Effector memory CD4-positive, alpha-beta T cell (primary cell): ENCODE data around the gene NKAIN4.

ENCODE experiments used
- DNase-seq, 3 donors: peaks; one replicate each; pipeline ENCODE4 v3.0.0-alpha.2; 2020
- H3K27ac ChIP-seq: 2 replicates; pipeline ENCODE4 v1.7.0; 2013; ENCODE audit warnings: mild to moderate bottlenecking, low read length, moderate library complexity; ENCODE audit not compliant: insufficient read depth, poor library complexity, severe bottlenecking
- H3K27me3 ChIP-seq: replicated peaks from 2 replicates; pipeline ENCODE4 v1.7.0; 2013; ENCODE audit warnings: mild to moderate bottlenecking, low read length; ENCODE audit not compliant: insufficient read depth, control insufficient read depth, poor library complexity, severe bottlenecking
- H3K36me3 ChIP-seq: 2 replicates; pipeline ENCODE4 v1.7.0; 2013; ENCODE audit warnings: mild to moderate bottlenecking, low read length, moderate library complexity; ENCODE audit not compliant: control insufficient read depth, insufficient read depth
- H3K4me1 ChIP-seq: 2 replicates; pipeline ENCODE4 v1.7.0; 2013; ENCODE audit warnings: low read length, mild to moderate bottlenecking; ENCODE audit not compliant: control insufficient read depth, insufficient read depth, poor library complexity, severe bottlenecking
- H3K4me3 ChIP-seq: 2 replicates; pipeline ENCODE4 v1.7.0; 2013; ENCODE audit warnings: low read length, low read depth, mild to moderate bottlenecking; ENCODE audit not compliant: insufficient read depth, poor library complexity, severe bottlenecking
- H3K9me3 ChIP-seq: 2 replicates; pipeline ENCODE4 v1.7.0; 2013; ENCODE audit warnings: mild to moderate bottlenecking, low read length, moderate library complexity; ENCODE audit not compliant: control insufficient read depth

The NKAIN4 gene

GRCh38 chr20:63239431-63239830, 14.8 kb downstream of the NKAIN4 start:
- no peaks in the 10 kb centered on the region for H3K27me3 ChIP-seq
- peaks cover 7% of the 10 kb centered on the region for H3K4me1 ChIP-seq
- no peak overlapping the region for H3K4me3 ChIP-seq
- no peaks in the 10 kb centered on the region for H3K9me3 ChIP-seq
- no peaks in the 10 kb centered on the region for H3K36me3 ChIP-seq
- no peak for DNase-seq
- no peak overlapping the region for H3K27ac ChIP-seq

DNA sequence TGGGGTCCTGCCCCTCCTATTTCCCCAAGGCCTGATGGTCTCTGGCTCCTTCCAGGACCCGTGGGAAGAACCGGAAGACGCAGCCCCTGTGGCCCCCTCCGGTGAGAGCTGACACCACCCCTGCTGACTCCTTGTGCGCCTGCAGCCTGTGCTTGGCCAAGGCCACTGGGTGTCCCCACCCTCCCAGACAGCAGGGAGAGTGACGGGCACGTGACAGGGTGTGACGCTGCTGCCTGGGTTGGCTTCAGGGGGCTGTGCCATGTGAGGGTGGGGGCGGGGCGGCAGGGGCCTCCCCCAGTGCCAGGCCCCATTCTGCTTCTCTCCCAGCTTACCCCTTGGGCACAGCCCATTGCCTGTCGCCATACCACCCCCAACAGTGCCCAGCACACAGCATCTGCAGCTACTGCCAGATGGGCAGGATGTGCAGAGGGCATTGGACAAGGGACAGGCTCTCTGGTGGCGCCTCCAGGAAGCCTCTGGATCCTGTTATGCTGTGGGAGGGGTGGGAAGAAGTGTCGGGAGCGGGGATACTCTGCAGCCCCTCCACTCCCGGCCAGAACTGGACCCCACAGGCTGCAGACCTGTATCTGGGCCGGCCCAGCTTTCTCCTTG, 15.6 kb downstream of the NKAIN4 start:
- Histone ChIP-seq H3K27me3 (no peaks in the 10 kb centered on the region), H3K4me1 (peaks cover 8% of the 10 kb centered on the region), H3K36me3 (no peaks in the 10 kb centered on the region), H3K4me3 (no peak overlapping the region), H3K9me3 (no peaks in the 10 kb centered on the region), H3K27ac (no peak overlapping the region)
- no peak for DNase-seq

DNA sequence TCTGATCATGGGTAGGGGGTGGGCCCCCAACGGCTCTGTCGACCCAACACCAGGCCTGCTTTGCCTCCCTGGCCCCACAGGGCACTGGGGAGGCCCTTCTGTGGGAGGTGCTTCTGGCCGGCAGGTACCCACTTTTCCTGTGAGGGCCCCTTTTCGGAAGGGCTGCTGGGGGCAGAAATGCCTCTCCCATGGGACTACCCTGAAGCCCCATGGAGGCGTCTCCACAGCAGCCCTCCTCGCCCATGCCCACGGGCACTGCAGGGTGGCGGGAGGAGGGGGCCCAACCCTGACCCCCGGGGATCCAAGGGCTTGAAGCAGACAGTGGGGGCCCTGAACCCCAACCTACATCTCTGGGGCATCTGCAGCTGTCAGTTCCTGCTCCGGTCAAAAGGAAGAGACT, 16.2 kb downstream of the NKAIN4 start:
- no peak overlapping the region for H3K4me3 ChIP-seq
- H3K36me3 ChIP-seq: no peaks in the 10 kb centered on the region
- no peak overlapping the region for H3K27ac ChIP-seq
- H3K9me3 ChIP-seq: no peaks in the 10 kb centered on the region
- no peak for DNase-seq
- H3K4me1 ChIP-seq: peaks cover 8% of the 10 kb centered on the region
- H3K27me3 ChIP-seq: no peaks in the 10 kb centered on the region

GRCh38 chr20:63236116-63236837, 18.0 kb downstream of the NKAIN4 start:
- H3K27ac ChIP-seq: no peak overlapping the region
- DNase-seq: no peak
- no peaks in the 10 kb centered on the region for H3K27me3 ChIP-seq
- no peaks in the 10 kb centered on the region for H3K36me3 ChIP-seq
- no peak overlapping the region for H3K4me3 ChIP-seq
- H3K9me3 ChIP-seq: no peaks in the 10 kb centered on the region
- H3K4me1 ChIP-seq: peaks cover 8% of the 10 kb centered on the region

GRCh38 chr20:63235399-63235983, 18.8 kb downstream of the NKAIN4 start, which contains the start of gene BIRC7:
Gene BIRC7 (plus strand): TSS chr20:63235905. CDS start chr20:63236097, 192 bp downstream.
- Histone ChIP-seq H3K9me3 (no peaks in the 10 kb centered on the region), H3K4me1 (peaks cover 8% of the 10 kb centered on the region), H3K4me3 (no peak within 1 kb of the TSS), H3K27me3 (no peaks in the 10 kb centered on the region), H3K27ac (no peak within 1 kb of the TSS), H3K36me3 (no peaks in the 10 kb centered on the region)
- DNase-seq: no peak

- no peaks in the 10 kb centered on the region for H3K9me3 ChIP-seq
- H3K27ac ChIP-seq: no peak overlapping the region
- H3K4me1 ChIP-seq: peaks cover 8% of the 10 kb centered on the region
- no peak for DNase-seq
- H3K27me3 ChIP-seq: no peaks in the 10 kb centered on the region
- no peak overlapping the region for H3K4me3 ChIP-seq
- no peaks in the 10 kb centered on the region for H3K36me3 ChIP-seq
These were observed 19.4 kb downstream of the NKAIN4 start for GRCh38 chr20:63234693-63235398.

GRCh38 chr20:63233924-63234323, 20.3 kb downstream of the NKAIN4 start:
- no peak overlapping the region for H3K4me3 ChIP-seq
- H3K36me3 ChIP-seq: no peaks in the 10 kb centered on the region
- no peak overlapping the region for H3K27ac ChIP-seq
- peaks cover 8% of the 10 kb centered on the region for H3K4me1 ChIP-seq
- H3K27me3 ChIP-seq: no peaks in the 10 kb centered on the region
- H3K9me3 ChIP-seq: no peaks in the 10 kb centered on the region
- DNase-seq: no peak

- no peak overlapping the region for H3K27ac ChIP-seq
- H3K27me3 ChIP-seq: no peaks in the 10 kb centered on the region
These were observed 21.3 kb downstream of the NKAIN4 start for GRCh38 chr20:63233061-63233344.

GRCh38 chr20:63232235-63233060, 21.8 kb downstream of the NKAIN4 start:
- Histone ChIP-seq H3K4me3 (no peak overlapping the region), H3K27ac (no peak overlapping the region), H3K36me3 (no peaks in the 10 kb centered on the region), H3K9me3 (no peaks in the 10 kb centered on the region), H3K27me3 (no peaks in the 10 kb centered on the region), H3K4me1 (peaks cover 8% of the 10 kb centered on the region)
- no peak for DNase-seq

More at GRCh38 chr20:63233061-63233344, 21.3 kb downstream of the NKAIN4 start:
- DNase-seq: no peak
- no peaks in the 10 kb centered on the region for H3K36me3 ChIP-seq
- H3K9me3 ChIP-seq: no peaks in the 10 kb centered on the region
- H3K4me3 ChIP-seq: no peak overlapping the region
- H3K4me1 ChIP-seq: peaks cover 8% of the 10 kb centered on the region
